Measurements from ENCODE around the gene PLIN4. TPM values are rescaled to one million over a fixed set of nuclear protein-coding genes. Genes with fewer than 3 reads are reported as not detected.
A peak's percentile ranks its signal among the peaks of the same experiment; 100 is the strongest.

Gene PLIN4
- total RNA-seq, 1 donor from 2014 or later = 0.25 TPM

DNA sequence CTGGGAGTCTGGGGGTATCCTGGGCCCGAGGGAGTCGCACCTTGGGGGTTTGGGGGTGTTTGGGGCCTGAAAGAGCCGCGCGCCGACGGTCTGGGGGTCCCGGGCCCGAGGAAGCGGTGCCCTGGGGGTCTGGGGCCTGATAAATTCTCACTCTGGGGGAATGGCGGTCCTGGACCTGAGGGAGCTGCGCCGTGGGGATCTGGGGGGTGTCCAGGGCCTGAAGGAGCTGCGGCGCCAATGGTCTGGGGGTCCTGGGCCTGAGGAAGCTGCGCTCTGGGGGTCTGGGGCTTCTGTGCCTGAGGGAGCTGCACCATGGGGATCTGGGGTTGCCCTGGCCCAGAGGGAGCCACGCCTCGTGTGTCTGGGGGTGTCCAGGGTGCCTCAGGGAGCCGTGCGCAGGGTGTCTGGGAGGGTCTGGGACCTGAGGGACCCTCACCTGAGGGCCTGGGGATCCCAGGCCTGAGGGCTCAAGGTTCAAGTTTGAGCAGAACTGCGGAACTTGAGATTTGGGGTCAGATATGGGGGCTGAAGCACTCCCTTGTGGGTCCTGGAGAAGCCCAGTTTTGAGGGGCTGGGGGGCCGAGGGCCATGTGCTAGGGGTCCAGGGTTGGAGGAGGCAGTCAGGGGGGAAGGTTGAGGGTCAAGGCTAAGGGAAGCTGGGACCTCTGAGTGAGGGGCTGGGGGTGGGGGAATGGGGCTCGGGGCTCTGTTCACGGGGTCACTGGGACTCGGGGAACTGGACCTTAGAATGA is 45.1 kb downstream of the PLIN4 start:
- H3K4me1 Mint-ChIP-seq = peaks cover 18% of the 10 kb centered on the region
- H3K4me3 Mint-ChIP-seq = peak overlapping the region; percentile 78
- H3K27me3 Mint-ChIP-seq (ENCODE audit: low read depth) = no peaks in the 10 kb centered on the region
- H3K36me3 Mint-ChIP-seq = peaks cover 2% of the 10 kb centered on the region
- no peak for DNase-seq (ENCODE audit: low spot score in 2 of 2, unreplicated experiment in 2 of 2)
- no peaks in the 10 kb centered on the region for H3K9me3 Mint-ChIP-seq
- peak overlapping the region; percentile 96 for H3K27ac Mint-ChIP-seq
- TF ChIP-seq, protein P1, sequence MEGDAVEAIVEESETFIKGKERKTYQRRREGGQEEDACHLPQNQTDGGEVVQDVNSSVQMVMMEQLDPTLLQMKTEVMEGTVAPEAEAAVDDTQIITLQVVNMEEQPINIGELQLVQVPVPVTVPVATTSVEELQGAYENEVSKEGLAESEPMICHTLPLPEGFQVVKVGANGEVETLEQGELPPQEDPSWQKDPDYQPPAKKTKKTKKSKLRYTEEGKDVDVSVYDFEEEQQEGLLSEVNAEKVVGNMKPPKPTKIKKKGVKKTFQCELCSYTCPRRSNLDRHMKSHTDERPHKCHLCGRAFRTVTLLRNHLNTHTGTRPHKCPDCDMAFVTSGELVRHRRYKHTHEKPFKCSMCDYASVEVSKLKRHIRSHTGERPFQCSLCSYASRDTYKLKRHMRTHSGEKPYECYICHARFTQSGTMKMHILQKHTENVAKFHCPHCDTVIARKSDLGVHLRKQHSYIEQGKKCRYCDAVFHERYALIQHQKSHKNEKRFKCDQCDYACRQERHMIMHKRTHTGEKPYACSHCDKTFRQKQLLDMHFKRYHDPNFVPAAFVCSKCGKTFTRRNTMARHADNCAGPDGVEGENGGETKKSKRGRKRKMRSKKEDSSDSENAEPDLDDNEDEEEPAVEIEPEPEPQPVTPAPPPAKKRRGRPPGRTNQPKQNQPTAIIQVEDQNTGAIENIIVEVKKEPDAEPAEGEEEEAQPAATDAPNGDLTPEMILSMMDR (IDR thresholded peaks at IDR 0.05; ENCODE audit: unreplicated experiment) = no peak

DNA sequence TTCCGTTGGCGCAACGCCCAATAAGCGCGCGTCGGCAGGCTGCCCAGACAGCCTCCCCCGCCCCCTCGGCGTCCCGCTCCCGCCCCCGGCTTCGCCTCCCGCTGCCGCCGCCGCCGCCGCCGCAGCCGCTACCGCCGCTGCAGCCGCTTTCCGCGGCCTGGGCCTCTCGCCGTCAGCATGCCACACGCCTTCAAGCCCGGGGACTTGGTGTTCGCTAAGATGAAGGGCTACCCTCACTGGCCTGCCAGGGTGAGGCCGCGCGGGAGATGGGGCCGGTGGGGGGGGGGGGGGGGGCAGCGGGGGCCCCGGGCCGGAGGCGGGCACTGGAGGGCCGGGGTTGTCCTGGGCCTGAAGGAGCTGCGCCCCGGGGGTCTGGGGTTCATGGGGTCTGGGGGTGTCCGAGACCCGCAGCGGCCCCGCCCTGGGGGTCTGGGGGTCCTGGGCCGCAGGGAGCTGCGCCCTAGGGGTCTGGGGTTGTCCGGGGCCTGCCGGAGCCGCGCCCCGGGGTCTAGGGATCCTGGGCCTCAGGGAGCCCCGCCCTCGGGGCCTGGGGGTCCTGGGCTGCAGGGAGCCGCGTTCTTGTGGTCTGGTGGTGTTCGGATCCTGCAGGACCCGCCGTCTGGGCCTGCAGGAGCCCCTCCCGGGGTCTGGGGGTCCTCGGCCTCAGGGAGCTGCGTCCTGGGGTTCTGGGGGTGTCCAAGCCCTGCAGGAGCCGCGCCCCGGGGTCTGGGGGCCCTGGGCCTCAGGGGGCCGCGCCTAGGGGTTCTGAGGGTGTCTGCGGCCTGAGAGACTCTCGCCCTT is 45.9 kb downstream of the PLIN4 start, which contains the start of gene HDGFL2:
HDGFL2 (plus strand) TSS at position 124 of the 801 bp plus-strand sequence; CDS start at position 178, 54 bp downstream.
- H3K27me3 Mint-ChIP-seq (ENCODE audit: low read depth) = no peaks in the 10 kb centered on the region
- peaks cover 18% of the 10 kb centered on the region for H3K4me1 Mint-ChIP-seq
- peak within 1 kb of the TSS; percentile 53 for H3K27ac Mint-ChIP-seq

DNA sequence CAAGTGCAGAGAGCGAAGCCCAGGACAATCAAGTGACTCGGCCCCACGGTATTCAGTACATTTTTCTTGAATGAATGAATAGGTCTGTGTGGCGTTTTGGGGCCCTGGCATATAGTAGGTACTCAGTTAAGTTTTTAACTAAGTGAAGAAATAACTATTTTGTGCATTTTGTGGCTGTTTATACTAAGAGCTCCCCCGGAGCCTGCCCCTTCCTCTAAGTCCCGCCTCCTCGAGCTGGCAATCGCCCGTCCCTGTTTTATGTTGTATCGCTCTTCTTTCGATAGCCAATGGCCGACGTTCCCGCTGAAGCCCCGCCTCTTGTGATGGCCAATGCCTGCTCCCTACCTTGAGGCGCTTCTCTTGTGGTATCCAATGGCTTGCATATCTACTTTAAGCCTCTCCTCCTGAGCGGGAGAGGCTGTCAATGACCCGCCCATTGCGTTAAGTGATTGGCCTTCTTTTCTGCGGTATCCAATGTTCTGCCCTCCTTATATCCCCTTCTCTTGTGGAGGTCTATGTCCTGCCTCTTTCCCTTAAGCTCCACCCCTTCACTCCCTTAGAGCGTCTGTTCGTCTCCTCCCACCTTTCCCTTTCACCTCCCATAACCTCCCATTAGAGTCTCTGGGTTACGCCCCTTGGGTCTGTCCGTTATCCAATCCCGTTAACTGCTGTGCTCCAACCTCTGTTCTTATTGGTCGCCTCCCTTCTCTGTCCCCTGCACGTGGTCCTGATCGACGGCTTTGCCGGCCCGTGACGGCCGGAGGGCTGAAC is 46.7 kb downstream of the PLIN4 start:
- Mint-ChIP-seq H3K36me3 (peaks cover 2% of the 10 kb centered on the region), H3K4me1 (peaks cover 18% of the 10 kb centered on the region), H3K27ac (no peak overlapping the region), H3K27me3 (ENCODE audit: low read depth) (no peaks in the 10 kb centered on the region), H3K9me3 (no peaks in the 10 kb centered on the region), H3K4me3 (no peak overlapping the region)
- peak; percentile 94 to 98 for DNase-seq (ENCODE audit: low spot score in 2 of 2, unreplicated experiment in 2 of 2)
- TF ChIP-seq, protein P1 (IDR thresholded peaks at IDR 0.05; ENCODE audit: unreplicated experiment) = no peak

More for the DNA sequence above, 45.9 kb downstream of the PLIN4 start, which contains the start of gene HDGFL2:
- no peak for DNase-seq (ENCODE audit: low spot score in 2 of 2, unreplicated experiment in 2 of 2)
- H3K4me3 Mint-ChIP-seq = peak within 1 kb of the TSS; percentile 78
- peaks cover 2% of the 10 kb centered on the region for H3K36me3 Mint-ChIP-seq
- TF ChIP-seq, protein P1 (IDR thresholded peaks at IDR 0.05; ENCODE audit: unreplicated experiment) = no peak
- H3K9me3 Mint-ChIP-seq = no peaks in the 10 kb centered on the region

DNA sequence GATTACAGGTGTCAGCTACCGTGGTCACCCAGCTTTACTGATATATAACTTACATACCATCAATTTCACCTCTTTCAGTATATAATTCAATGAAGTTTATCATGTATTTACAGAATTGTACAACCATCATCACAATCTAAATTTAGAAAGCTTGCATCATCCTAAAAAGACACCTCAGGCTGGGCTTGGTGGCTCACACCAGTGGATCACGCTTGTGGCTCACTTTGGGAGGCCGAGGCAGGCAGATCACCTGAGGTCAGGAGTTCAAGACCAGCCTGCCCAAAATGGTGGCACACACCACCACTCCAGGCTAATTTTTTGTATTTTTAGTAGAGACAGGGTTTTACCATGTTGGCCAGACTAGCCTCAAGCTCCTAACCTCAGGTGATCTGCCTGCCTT is 50.5 kb downstream of the PLIN4 start:
- Mint-ChIP-seq H3K4me1 (peaks cover 3% of the 10 kb centered on the region), H3K4me3 (no peak overlapping the region), H3K9me3 (no peaks in the 10 kb centered on the region), H3K27ac (no peak overlapping the region), H3K27me3 (ENCODE audit: low read depth) (no peaks in the 10 kb centered on the region), H3K36me3 (no peaks in the 10 kb centered on the region)
- no peak for DNase-seq (ENCODE audit: low spot score in 2 of 2, unreplicated experiment in 2 of 2)
- TF ChIP-seq, protein P1 (IDR thresholded peaks at IDR 0.05; ENCODE audit: unreplicated experiment) = no peak

DNA sequence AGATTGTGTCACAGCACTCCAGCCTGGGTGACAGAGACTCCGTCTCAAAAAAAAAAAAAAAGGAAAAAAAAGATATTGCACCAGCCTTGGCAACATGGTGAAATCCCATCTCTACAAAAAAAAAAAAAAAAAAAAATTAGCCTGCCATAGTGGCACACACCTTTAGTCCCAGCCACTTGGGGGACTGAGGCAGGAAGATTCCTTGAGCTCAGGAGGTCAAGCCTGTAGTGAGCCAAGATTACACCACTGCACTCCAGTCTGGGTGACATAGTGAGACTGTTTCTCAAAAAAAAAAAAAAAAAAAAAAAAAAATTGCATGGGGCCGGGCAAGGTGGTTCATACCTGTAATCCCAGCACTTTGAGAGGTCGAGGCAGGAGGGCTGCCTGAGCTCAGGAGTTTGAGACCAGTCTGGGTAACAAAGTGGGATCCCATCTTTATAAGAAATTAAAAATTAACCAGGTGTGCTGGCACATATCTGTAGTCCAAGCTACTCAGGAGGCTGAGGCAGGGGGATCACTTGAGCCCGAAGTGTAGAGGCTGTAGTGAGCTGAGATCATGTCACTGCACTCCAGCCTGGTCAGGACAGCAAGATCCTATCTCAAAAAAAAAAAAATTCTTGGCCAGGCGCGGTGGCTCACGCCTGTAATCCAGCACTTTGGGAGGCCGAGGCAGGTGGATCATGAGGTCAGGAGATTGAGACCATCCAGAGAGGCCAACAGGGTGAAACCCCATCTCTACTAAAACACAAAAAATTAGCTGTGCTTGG is 53.3 kb downstream of the PLIN4 start:
- TF ChIP-seq, protein P1 (IDR thresholded peaks at IDR 0.05; ENCODE audit: unreplicated experiment) = no peak
- no peaks in the 10 kb centered on the region for H3K36me3 Mint-ChIP-seq
- H3K27ac Mint-ChIP-seq = no peak overlapping the region
- H3K27me3 Mint-ChIP-seq (ENCODE audit: low read depth) = no peaks in the 10 kb centered on the region
- no peak for DNase-seq (ENCODE audit: low spot score in 2 of 2, unreplicated experiment in 2 of 2)
- H3K9me3 Mint-ChIP-seq = no peaks in the 10 kb centered on the region
- no peaks in the 10 kb centered on the region for H3K4me1 Mint-ChIP-seq
- H3K4me3 Mint-ChIP-seq = no peak overlapping the region
